Stimulated activated naive CD8-positive, alpha-beta T cell treated with anti-CD3 and anti-CD28 coated beads, Interleukin-15, Interleukin-2, amounts not matched to agents 100 U/mL and 50 U/mL, for 24 hours (primary cell): ENCODE data around the gene SPACA7.

Experiments
- ATAC-seq: fragments of 150-1000 bp; cut with Tn5 transposase; one replicate; pipeline ENCODE4 v1.10.0; 2021
- DNase-seq: peaks from one replicate; pipeline ENCODE4 v3.0.0; 2021

The SPACA7 gene

GRCh38 chr13:112448621-112449544, 72.7 kb downstream of the SPACA7 start:
- ATAC-seq (no peak), DNase-seq (no peak)

- ATAC-seq = no peak
These were observed 73.4 kb downstream of the SPACA7 start for GRCh38 chr13:112449545-112449930.

GRCh38 chr13:112450118-112450903, 74.2 kb downstream of the SPACA7 start:
- no peak for ATAC-seq

More at GRCh38 chr13:112449545-112449930, 73.4 kb downstream of the SPACA7 start:
- no peak for DNase-seq

GRCh38 chr13:112450904-112451240, 74.7 kb downstream of the SPACA7 start:
- ATAC-seq = no peak
- no peak for DNase-seq

More at GRCh38 chr13:112450118-112450903, 74.2 kb downstream of the SPACA7 start:
- DNase-seq = no peak

- DNase-seq (no peak), ATAC-seq (no peak)
These were observed 75.6 kb downstream of the SPACA7 start for GRCh38 chr13:112451512-112452379.

GRCh38 chr13:112452380-112453206, 76.4 kb downstream of the SPACA7 start:
- no peak for ATAC-seq
- DNase-seq = no peak

GRCh38 chr13:112453207-112453829, 77.2 kb downstream of the SPACA7 start:
- no peak for ATAC-seq

GRCh38 chr13:112453874-112454647, 77.9 kb downstream of the SPACA7 start:
- no peak for ATAC-seq
- DNase-seq = no peak

More at GRCh38 chr13:112453207-112453829, 77.2 kb downstream of the SPACA7 start:
- DNase-seq = no peak

GRCh38 chr13:112454648-112455334, 78.6 kb downstream of the SPACA7 start:
- ATAC-seq = no peak
- DNase-seq = no peak

- ATAC-seq = no peak
- DNase-seq = no peak
These were observed 79.4 kb downstream of the SPACA7 start for GRCh38 chr13:112455476-112456059.

- ATAC-seq (no peak), DNase-seq (no peak)
These were observed 80.2 kb downstream of the SPACA7 start for GRCh38 chr13:112456138-112457056.

- no peak for DNase-seq
- ATAC-seq = no peak
These were observed 80.9 kb downstream of the SPACA7 start for GRCh38 chr13:112457081-112457480.

GRCh38 chr13:112457485-112457884, 81.3 kb downstream of the SPACA7 start:
- DNase-seq = no peak
- ATAC-seq = no peak

GRCh38 chr13:112462408-112462807, 86.3 kb downstream of the SPACA7 start:
- DNase-seq (no peak), ATAC-seq (no peak)

- ATAC-seq (no peak), DNase-seq (no peak)
These were observed 88.6 kb downstream of the SPACA7 start for GRCh38 chr13:112464720-112465119.

- DNase-seq (no peak), ATAC-seq (no peak)
These were observed 89.3 kb downstream of the SPACA7 start for GRCh38 chr13:112465251-112466131.
